ENCODE measurements around the gene IQCK. TPM values are rescaled to one million over a fixed set of nuclear protein-coding genes. Genes with fewer than 3 reads are reported as not detected.

Gene IQCK
- total and polyA plus RNA-seq, 2 donors (not counting 3 experiments of a cell fraction or from before 2014, with no cell fraction given), result 17.2 to 18.1 TPM

DNA sequence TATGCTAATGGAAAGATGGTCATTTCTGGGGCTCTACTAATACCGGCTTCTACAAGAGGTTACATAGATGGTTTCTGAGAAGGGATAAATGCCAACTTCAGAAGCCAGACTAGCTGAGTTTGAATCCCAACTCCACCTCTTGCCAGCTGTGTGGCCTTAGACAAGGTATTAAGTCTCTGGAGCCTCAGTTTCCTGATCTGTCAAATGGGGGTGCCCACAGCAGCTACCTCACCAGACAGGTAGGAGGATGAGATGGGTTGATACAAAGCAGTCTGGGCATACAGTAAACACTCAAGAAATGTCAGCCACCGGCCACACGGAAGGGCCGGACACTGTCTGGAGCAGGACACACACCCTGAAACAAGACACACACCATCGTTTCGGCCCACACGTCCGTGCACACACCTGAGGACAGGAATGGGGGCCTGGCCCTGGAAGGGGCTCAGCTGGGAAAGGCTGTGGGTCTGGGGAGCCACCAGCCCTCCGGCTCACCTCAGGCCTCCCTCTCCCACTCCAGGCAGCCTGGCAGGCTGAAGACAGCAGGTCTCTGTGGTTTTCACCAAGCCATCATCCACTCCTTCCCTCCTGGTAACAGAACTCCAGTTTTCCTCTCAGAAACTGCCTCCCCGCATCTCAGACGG, 5.5 kb upstream of the IQCK start:
- no peak overlapping the region for H3K4me3 ChIP-seq (replicated peaks in 1 of 3; ENCODE audit: insufficient read depth in 1 of 3, low read depth in 1 of 3, low read length in 3 of 3)
- no peak overlapping the region for H3K4me2 ChIP-seq (ENCODE audit: insufficient read depth, low read length)
- H3K9me3 ChIP-seq (replicated peaks; ENCODE audit: control insufficient read depth, insufficient read depth, low read length), result no peaks in the 10 kb centered on the region
- ChIA-PET POLR2A (no interaction called here), CTCF (interaction anchor here (1.0 to 1.2 kb wide), 3 partner anchors 16 to 195 kb away, joined by 3 to 4 read pairs (median 3); no protein-coding TSS in a partner anchor)
- no peak overlapping the region for H3K9ac ChIP-seq (replicated peaks; ENCODE audit: extremely low read depth, insufficient read depth, low read length)
- no peaks in the 10 kb centered on the region for H4K20me1 ChIP-seq (replicated peaks; ENCODE audit: control insufficient read depth, extremely low read depth, insufficient read depth, low read length)
- intact Hi-C loops (cut with micrococcal nuclease), result no loop called here
- H3K4me1 ChIP-seq (ENCODE audit: control insufficient read depth, extremely low read depth, insufficient read depth, low read length), result peaks cover 8% of the 10 kb centered on the region
- H3K9me1 ChIP-seq (replicated peaks; ENCODE audit: control insufficient read depth, extremely low read depth, insufficient read depth, low read length), result no peaks in the 10 kb centered on the region
- FAIRE-seq (no peak), DNase-seq (ENCODE audit: low read depth, low spot score) (no peak)
- H3K27me3 ChIP-seq (ENCODE audit: control insufficient read depth in 2 of 2, insufficient read depth in 2 of 2, low read length in 2 of 2), result no peaks in the 10 kb centered on the region
- no TSS peak for BruUV-seq (replicated peaks)
- peaks cover 0 to 11% of the 10 kb centered on the region in 2 experiments for H3K36me3 ChIP-seq (ENCODE audit: control insufficient read depth in 2 of 2, extremely low read depth in 1 of 2, insufficient read depth in 2 of 2, low read length in 2 of 2)
- H3K79me2 ChIP-seq (ENCODE audit: control insufficient read depth, insufficient read depth, low read length), result peaks cover 30% of the 10 kb centered on the region
- TF ChIP-seq, protein P1, sequence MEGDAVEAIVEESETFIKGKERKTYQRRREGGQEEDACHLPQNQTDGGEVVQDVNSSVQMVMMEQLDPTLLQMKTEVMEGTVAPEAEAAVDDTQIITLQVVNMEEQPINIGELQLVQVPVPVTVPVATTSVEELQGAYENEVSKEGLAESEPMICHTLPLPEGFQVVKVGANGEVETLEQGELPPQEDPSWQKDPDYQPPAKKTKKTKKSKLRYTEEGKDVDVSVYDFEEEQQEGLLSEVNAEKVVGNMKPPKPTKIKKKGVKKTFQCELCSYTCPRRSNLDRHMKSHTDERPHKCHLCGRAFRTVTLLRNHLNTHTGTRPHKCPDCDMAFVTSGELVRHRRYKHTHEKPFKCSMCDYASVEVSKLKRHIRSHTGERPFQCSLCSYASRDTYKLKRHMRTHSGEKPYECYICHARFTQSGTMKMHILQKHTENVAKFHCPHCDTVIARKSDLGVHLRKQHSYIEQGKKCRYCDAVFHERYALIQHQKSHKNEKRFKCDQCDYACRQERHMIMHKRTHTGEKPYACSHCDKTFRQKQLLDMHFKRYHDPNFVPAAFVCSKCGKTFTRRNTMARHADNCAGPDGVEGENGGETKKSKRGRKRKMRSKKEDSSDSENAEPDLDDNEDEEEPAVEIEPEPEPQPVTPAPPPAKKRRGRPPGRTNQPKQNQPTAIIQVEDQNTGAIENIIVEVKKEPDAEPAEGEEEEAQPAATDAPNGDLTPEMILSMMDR (IDR thresholded peaks at IDR 0.05; ENCODE audit: extremely low read depth in 1 of 2, insufficient read depth in 1 of 2, low read depth in 1 of 2, low read length in 2 of 2), result no peak
- no peak for TF ChIP-seq FOS (IDR thresholded peaks at IDR 0.05; ENCODE audit: borderline replicate concordance, insufficient read depth, low read length)
- no peak for TF ChIP-seq POLR2AphosphoS5 (IDR thresholded peaks at IDR 0.05; ENCODE audit: insufficient read depth, low read depth, low read length)
- TF ChIP-seq JUN (IDR thresholded peaks at IDR 0.05; ENCODE audit: borderline replicate concordance, insufficient read depth, insufficient read length, low read depth), result no peak
- no peak for TF ChIP-seq GATA2 (IDR thresholded peaks at IDR 0.05; ENCODE audit: insufficient read depth, insufficient read length, low read depth, low read length)
- TF ChIP-seq MYC (IDR thresholded peaks at IDR 0.05; ENCODE audit: low read depth, low read length), result no peak
- no peak for TF ChIP-seq MAX (IDR thresholded peaks at IDR 0.05; ENCODE audit: insufficient read depth, insufficient read length)
- TF ChIP-seq POLR2A (IDR thresholded peaks at IDR 0.05; ENCODE audit: low read depth, low read length), result no peak
- TF ChIP-seq EZH2 (IDR thresholded peaks at IDR 0.05; ENCODE audit: borderline replicate concordance, low read depth, low read length, severe bottlenecking), result no peak
- dilution Hi-C loops (cut with MboI; ENCODE audit: extremely low pct_ligation_motif_present, low sequenced_read_pairs), result no loop called here
- H3K27ac ChIP-seq (ENCODE audit: insufficient read depth, low read depth, low read length), result no peak overlapping the region
- no peak overlapping the region for H2AFZ ChIP-seq (ENCODE audit: low read depth, low read length)

Data from endothelial cell of umbilical vein (primary cell).